GM21360 (cell line): Measurements from ENCODE around the gene TFF1.
"Not testable (repeated sequence)": the region's sequence is repeated elsewhere in the genome, so short reads cannot be mapped to it uniquely, and the experiment has no call there.

ENCODE experiments used
- ATAC-seq: cut with Tn5 transposase; IDR thresholded peaks from one replicate; pipeline ENCODE4 v1.9.1; 2021; ENCODE audit warnings: mild to moderate bottlenecking, moderate library complexity; ENCODE audit not compliant: unreplicated experiment

TFF1 gene

GRCh38 chr21:42366292-42367010, at the start of gene TFF1:
Gene TFF1, minus strand, starts transcription at chr21:42366535. Its CDS starts 40 bp downstream, at chr21:42366495.
- ATAC-seq: no peak

- peak; percentile 62 for ATAC-seq
Observed at GRCh38 chr21:42414928-42415769, 48.8 kb upstream of the TFF1 start.

- no peak for ATAC-seq
Observed at GRCh38 chr21:42414553-42414927, 48.2 kb upstream of the TFF1 start.

GRCh38 chr21:42414066-42414465, 47.7 kb upstream of the TFF1 start:
- no peak for ATAC-seq

- ATAC-seq: no peak
Observed at GRCh38 chr21:42413500-42413899, 47.2 kb upstream of the TFF1 start.

- no peak for ATAC-seq
Observed at GRCh38 chr21:42413093-42413492, 46.8 kb upstream of the TFF1 start.

GRCh38 chr21:42412636-42412933, 46.2 kb upstream of the TFF1 start:
- no peak for ATAC-seq

- no peak for ATAC-seq
Observed at GRCh38 chr21:42411891-42412635, 45.7 kb upstream of the TFF1 start.

- no peak for ATAC-seq
Observed at GRCh38 chr21:42411197-42411869, 45.0 kb upstream of the TFF1 start.

GRCh38 chr21:42409366-42409765, 43.0 kb upstream of the TFF1 start:
- no peak for ATAC-seq

GRCh38 chr21:42408718-42409117, 42.4 kb upstream of the TFF1 start:
- not testable (repeated sequence) for ATAC-seq

GRCh38 chr21:42407476-42407875, 41.1 kb upstream of the TFF1 start:
- no peak for ATAC-seq

GRCh38 chr21:42406866-42407265, 40.5 kb upstream of the TFF1 start:
- no peak for ATAC-seq

- no peak for ATAC-seq
Observed at GRCh38 chr21:42406201-42406621, 39.9 kb upstream of the TFF1 start.

- ATAC-seq: no peak
Observed at GRCh38 chr21:42405064-42406013, 39.0 kb upstream of the TFF1 start.

GRCh38 chr21:42404539-42404938, 38.2 kb upstream of the TFF1 start:
- no peak for ATAC-seq

- no peak for ATAC-seq
Observed at GRCh38 chr21:42403611-42404231, 37.4 kb upstream of the TFF1 start, which contains the start of gene UBASH3A. Gene UBASH3A, plus strand, starts transcription at chr21:42403902. Its CDS starts 44 bp downstream, at chr21:42403946.

GRCh38 chr21:42401820-42402251, 35.5 kb upstream of the TFF1 start:
- no peak for ATAC-seq

GRCh38 chr21:42401154-42401553, 34.8 kb upstream of the TFF1 start:
- ATAC-seq: no peak
